ENCODE measurements around the gene CIAO3.
A peak's percentile ranks its signal among the peaks of the same experiment; 100 is the strongest.
"Not testable (repeated sequence)": the region's sequence is repeated elsewhere in the genome, so short reads cannot be mapped to it uniquely, and the experiment has no call there.

The CIAO3 gene

GRCh38 chr16:759110-759910 lies 18.5 kb upstream of the CIAO3 start:
- no peak for DNase-seq

GRCh38 chr16:756428-756827 lies 15.6 kb upstream of the CIAO3 start:
- no peak for DNase-seq

GRCh38 chr16:754656-755055 lies 13.9 kb upstream of the CIAO3 start:
- peak; percentile 49 for DNase-seq

- not testable (repeated sequence) for DNase-seq
Measured at GRCh38 chr16:754121-754607, 13.4 kb upstream of the CIAO3 start.

GRCh38 chr16:752007-752312 lies 11.2 kb upstream of the CIAO3 start:
- DNase-seq = no peak

GRCh38 chr16:751152-752006 lies 10.6 kb upstream of the CIAO3 start:
- no peak for DNase-seq

- no peak for DNase-seq
Measured at GRCh38 chr16:750485-750884, 9.7 kb upstream of the CIAO3 start.

- no peak for DNase-seq
Measured at GRCh38 chr16:749010-749409, 8.2 kb upstream of the CIAO3 start.

- DNase-seq = no peak
Measured at GRCh38 chr16:747978-748746, 7.4 kb upstream of the CIAO3 start.

- DNase-seq = no peak
Measured at GRCh38 chr16:746637-747036, 5.8 kb upstream of the CIAO3 start.

GRCh38 chr16:745739-746138 lies 4.9 kb upstream of the CIAO3 start:
- DNase-seq = peak; percentile 54

GRCh38 chr16:743794-744500 lies 3.1 kb upstream of the CIAO3 start:
- no peak for DNase-seq

GRCh38 chr16:742894-743293 lies 2.1 kb upstream of the CIAO3 start:
- not testable (repeated sequence) for DNase-seq

- DNase-seq = no peak
Measured at GRCh38 chr16:741986-742629, 1.3 kb upstream of the CIAO3 start.

- DNase-seq = no peak
Measured at GRCh38 chr16:740459-740763, 386 bp downstream of the CIAO3 start.

GRCh38 chr16:739560-740458 lies 988 bp downstream of the CIAO3 start:
- no peak for DNase-seq

GRCh38 chr16:736936-737481 lies 3.8 kb downstream of the CIAO3 start:
- DNase-seq = no peak

GRCh38 chr16:735982-736453 lies 4.8 kb downstream of the CIAO3 start:
- DNase-seq = no peak

GRCh38 chr16:734981-735881 lies 5.6 kb downstream of the CIAO3 start:
- no peak for DNase-seq

Data from hematopoietic multipotent progenitor cell treated with erythropoietin and hydrocortisone succinate and interleukin-3 and kit ligand, for 4 days (in vitro differentiated cells).